ENCODE data around the gene USP36. TPM values are rescaled to one million over a fixed set of nuclear protein-coding genes. Genes with fewer than 3 reads are reported as not detected.
"Not testable (repeated sequence)": the region's sequence is repeated elsewhere in the genome, so short reads cannot be mapped to it uniquely, and the experiment has no call there.

Gene USP36
- polyA plus RNA-seq, 10 donors = 25.0 to 43.7 (median 31.2) TPM

GRCh38 chr17:78873519-78874340 lies 33.1 kb upstream of the USP36 start:
- peak in 2 of 3 donors; percentile 68 to 76 for DNase-seq

GRCh38 chr17:78872486-78872885 lies 31.9 kb upstream of the USP36 start:
- DNase-seq = no peak

GRCh38 chr17:78870621-78871020 lies 30.0 kb upstream of the USP36 start:
- DNase-seq = no peak

DNA sequence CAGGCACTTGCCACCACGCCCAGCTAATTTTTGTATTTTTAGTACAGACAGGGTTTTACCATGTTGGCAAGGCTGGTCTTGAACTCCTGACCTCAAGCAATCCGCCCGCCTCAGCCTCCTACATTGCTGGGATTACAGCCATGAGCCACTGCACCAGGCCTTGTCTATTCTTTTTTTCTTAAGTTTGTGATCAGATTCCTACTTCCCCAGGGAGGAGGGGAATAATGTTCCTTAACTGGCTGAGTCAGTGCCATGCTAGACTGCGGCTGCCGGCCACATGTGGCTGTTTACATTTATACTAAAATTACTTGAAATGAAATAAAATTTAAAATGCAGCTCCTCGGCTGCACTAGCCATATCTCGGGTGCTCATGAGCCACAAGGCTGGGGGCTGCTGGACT lies 27.8 kb upstream of the USP36 start:
- DNase-seq = no peak

DNA sequence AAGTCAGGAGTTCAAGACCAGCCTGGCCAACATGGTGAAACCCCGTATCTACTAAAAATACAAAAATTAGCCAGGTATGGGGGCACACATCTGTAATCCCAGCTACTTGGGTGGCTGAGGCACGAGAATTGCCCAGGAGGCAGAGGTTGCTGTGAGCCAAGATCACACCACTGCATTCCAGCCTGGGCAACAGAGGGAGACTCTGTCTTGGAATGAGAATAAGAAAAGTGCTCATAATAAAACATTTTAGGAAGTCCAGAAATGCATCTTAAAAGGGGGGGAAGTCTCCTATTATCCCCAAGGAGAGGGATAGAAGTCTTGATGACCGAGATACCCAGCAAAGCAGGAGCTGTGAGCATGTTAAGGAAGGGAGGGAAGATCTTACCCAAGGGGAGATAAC lies 26.4 kb upstream of the USP36 start:
- DNase-seq = not testable (repeated sequence)

- peak in 2 of 3 donors; percentile 79 to 85 for DNase-seq
Measured at GRCh38 chr17:78865682-78866390, 25.2 kb upstream of the USP36 start.

DNA sequence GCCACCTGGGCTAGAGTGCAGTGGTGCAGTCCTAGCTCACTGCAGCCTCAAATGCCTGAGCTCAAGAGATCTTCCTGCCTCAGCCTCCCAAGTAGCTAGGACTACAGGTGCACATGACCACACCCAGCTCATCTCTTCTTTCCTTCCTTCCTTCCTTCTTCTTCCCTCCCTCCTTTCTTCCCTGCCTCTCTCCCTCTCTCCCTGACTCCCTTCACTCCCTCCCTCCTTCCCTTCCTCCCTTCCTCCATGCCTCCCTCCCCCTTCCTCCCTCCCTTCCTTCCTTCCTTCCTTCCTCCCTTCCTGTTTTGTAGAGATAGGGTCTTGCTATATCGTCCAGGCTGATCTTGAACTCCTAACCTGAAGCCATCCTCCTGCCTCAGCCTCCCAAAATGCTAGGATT lies 23.5 kb upstream of the USP36 start:
- no peak for DNase-seq

GRCh38 chr17:78862073-78863023 lies 21.7 kb upstream of the USP36 start:
- DNase-seq = peak; percentile 44 to 85 (median 44)

DNA sequence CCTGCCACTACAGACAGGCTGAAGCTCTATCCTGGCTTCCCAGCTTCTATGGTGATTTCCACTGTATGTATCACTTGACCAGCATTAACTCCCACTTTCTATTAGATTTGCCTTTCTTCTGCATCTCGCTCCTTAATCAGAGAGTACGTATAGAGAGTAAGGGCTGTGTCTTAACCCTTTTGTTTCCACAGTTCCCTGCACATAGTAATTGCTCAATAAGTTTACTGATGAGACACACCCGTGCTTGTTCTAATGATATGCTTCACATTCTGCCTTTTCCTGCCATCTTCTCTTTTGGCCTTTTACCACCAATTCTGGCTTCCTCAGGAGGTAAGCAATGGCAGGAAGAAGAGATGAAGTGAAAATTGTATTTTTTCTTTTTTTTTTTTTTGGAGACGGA lies 20.6 kb upstream of the USP36 start:
- no peak for DNase-seq

GRCh38 chr17:78859051-78859450 lies 18.4 kb upstream of the USP36 start:
- DNase-seq = no peak

DNA sequence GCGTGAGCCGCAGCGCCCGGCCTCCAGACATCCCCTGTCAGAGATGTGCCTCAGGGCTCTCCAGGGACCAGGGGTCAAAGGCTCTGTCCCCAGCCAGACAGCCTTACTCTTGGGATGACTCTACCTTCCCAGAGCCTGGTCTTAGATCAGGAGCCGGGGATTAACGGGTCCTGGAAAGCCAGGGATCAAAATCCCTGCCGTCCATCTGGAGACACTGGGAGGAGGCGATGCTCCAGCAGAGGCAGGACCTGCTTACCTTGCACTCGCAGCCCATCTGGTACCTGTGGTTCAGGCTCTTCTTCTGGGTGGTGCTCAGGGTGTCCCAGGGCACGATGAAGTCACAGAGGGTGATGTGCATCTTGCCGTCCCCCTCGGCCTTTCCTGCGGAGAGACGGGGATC lies 16.7 kb upstream of the USP36 start:
- DNase-seq = no peak

- no peak for DNase-seq
Measured at GRCh38 chr17:78855561-78856165, 15.0 kb upstream of the USP36 start.

- no peak for DNase-seq
Measured at GRCh38 chr17:78854508-78854907, 13.9 kb upstream of the USP36 start.

DNA sequence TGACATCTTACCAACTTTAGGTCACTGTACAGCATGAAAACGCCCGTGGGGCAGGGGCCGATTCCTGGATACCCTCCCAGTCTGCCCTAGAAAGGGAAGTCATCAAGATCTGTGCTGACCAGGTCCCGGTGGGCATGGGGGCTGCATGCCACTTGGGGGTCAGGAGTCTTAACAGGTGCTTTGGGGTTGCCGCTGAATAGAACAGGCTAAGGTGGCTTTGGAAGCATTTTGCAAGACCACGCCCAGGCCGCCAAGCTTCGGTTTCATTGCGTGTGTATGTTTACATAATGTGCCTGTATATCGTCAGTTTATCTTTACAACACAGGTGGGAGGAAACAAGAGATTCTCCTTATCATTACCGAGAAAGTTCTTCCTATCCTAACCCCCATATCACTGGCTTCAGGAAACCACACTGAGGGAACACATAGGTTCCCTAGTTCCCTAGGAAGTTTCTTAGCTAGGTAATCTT lies 13.3 kb upstream of the USP36 start:
- no peak for DNase-seq

DNA sequence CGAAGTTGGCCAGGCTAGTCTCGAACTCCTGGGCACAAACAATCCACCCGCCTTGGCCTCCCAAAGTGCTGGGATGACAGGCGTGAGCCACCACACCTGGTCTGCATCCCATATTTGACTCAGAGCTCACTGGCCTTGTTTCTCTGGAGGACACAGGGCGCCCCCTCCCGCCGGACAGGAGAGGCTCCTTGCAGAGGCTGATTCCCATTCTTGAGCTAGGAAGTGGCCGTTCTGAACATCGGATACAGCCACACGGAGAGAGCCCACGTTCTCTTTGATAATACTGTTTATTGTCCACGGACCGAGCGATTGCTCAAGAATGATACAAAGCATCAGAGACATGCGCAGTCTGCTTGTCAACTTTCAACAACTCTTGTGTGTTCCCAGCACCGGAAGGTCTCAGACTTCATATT lies 12.1 kb upstream of the USP36 start:
- DNase-seq = no peak

- DNase-seq = no peak
Measured at GRCh38 chr17:78849026-78849425, 8.4 kb upstream of the USP36 start.

GRCh38 chr17:78847052-78847451 lies 6.4 kb upstream of the USP36 start:
- DNase-seq = no peak

DNA sequence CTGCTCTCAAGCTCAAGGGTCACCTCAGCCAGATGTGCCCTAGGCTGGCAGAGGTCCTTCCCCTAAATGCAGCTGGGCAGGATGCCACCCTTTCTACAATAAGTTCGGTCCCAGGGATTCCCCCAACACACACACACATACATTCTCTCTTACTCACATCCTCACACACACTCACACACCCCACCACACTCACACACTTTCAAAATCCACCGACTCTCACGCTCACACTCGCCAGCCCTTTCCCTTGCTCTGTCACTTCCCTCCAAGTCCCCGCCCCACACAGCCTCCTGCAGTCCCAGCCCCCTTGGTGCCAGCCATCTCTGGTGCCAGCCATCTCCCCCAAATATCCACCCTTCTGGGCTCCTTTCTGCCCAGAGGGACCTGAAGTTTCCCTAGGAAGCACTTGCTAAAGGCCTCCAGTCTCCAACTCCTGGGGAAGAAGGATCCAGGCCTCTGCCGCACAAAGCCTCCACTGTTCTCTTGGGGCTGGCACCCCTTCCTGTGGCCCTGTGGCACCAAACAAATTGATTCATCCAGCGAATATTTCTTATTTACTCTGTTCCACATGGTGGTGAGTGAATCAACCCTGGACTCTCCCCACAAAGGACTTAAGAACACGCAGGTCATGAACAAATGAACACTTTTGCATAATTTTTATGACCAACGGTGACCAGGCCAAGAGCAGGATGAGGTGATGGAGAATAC lies 3.8 kb upstream of the USP36 start:
- DNase-seq = no peak

- peak in 1 of 3 donors; percentile 41 for DNase-seq
Measured at GRCh38 chr17:78842881-78843565, 2.4 kb upstream of the USP36 start.

DNA sequence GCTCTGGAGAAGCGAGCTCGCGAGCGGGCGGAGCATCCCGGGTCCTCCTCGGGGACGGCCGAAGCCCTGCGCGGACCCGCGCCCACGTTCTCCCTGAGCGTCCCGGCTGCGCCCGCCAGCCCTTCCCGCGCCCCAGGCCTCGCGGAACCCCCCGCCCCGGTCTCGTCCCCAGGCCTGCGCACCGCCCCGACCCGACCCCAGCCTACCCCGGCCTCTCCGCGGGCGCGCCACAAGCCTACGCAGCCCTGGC lies 159 bp downstream of the USP36 start:
- no peak for DNase-seq
